Measurements from ENCODE around the gene TUBA1A.
A peak's percentile ranks its signal among the peaks of the same experiment; 100 is the strongest.
"Not testable (repeated sequence)": the region's sequence is repeated elsewhere in the genome, so short reads cannot be mapped to it uniquely, and the experiment has no call there.

Gene TUBA1A

GRCh38 chr12:49200919-49201594, 12.2 kb upstream of the TUBA1A start:
- peak in 3 of 4 experiments; percentile 34 to 70 (median 64) for DNase-seq

GRCh38 chr12:49198431-49199155, 9.7 kb upstream of the TUBA1A start:
- no peak for DNase-seq

GRCh38 chr12:49197256-49197655, 8.4 kb upstream of the TUBA1A start:
- peak in 3 of 4 experiments; percentile 17 to 57 (median 52) for DNase-seq

GRCh38 chr12:49195736-49196135, 6.9 kb upstream of the TUBA1A start:
- peak; percentile 69 to 87 (median 81) for DNase-seq

GRCh38 chr12:49193746-49194145, 4.9 kb upstream of the TUBA1A start:
- not testable (repeated sequence) for DNase-seq

- DNase-seq, result not testable (repeated sequence)
Measured at GRCh38 chr12:49191498-49191897, 2.6 kb upstream of the TUBA1A start.

- no peak for DNase-seq
Measured at GRCh38 chr12:49190974-49191373, 2.1 kb upstream of the TUBA1A start.

GRCh38 chr12:49189731-49190716, 1.1 kb upstream of the TUBA1A start:
- no peak for DNase-seq

- peak; percentile 79 to 90 (median 85) for DNase-seq
Measured at GRCh38 chr12:49188201-49188915, 522 bp downstream of the TUBA1A start.

- DNase-seq, result peak; percentile 27 to 51 (median 48)
Measured at GRCh38 chr12:49187184-49187583, 1.7 kb downstream of the TUBA1A start.

GRCh38 chr12:49186307-49186706, 2.6 kb downstream of the TUBA1A start:
- DNase-seq, result not testable (repeated sequence)

GRCh38 chr12:49184697-49185096, 4.2 kb downstream of the TUBA1A start:
- not testable (repeated sequence) for DNase-seq

GRCh38 chr12:49183214-49183950, 5.5 kb downstream of the TUBA1A start:
- not testable (repeated sequence) for DNase-seq

- no peak for DNase-seq
Measured at GRCh38 chr12:49174218-49174617, 14.7 kb downstream of the TUBA1A start.

- DNase-seq, result no peak
Measured at GRCh38 chr12:49170924-49171323, 18.0 kb downstream of the TUBA1A start.

GRCh38 chr12:49165114-49165513, 23.8 kb downstream of the TUBA1A start:
- DNase-seq, result no peak

- not testable (repeated sequence) for DNase-seq
Measured at GRCh38 chr12:49161901-49162300, 27.0 kb downstream of the TUBA1A start.

GRCh38 chr12:49161092-49161795, 27.6 kb downstream of the TUBA1A start:
- DNase-seq, result peak; percentile 27 to 81 (median 56)

GRCh38 chr12:49160399-49160798, 28.5 kb downstream of the TUBA1A start:
- DNase-seq, result no peak

- DNase-seq, result no peak
Measured at GRCh38 chr12:49154221-49154620, 34.7 kb downstream of the TUBA1A start.

- no peak for DNase-seq
Measured at GRCh38 chr12:49147384-49147783, 41.5 kb downstream of the TUBA1A start.
